GM19452 (cell line): Measurements from ENCODE around the gene RHBDL3.

Source experiments
- ATAC-seq: cut with Tn5 transposase; IDR thresholded peaks from one replicate; pipeline ENCODE4 v1.9.1; 2021; ENCODE audit not compliant: unreplicated experiment

RHBDL3 gene

GRCh38 chr17:32266389-32267301 is 1.0 kb downstream of the RHBDL3 start:
- ATAC-seq: no peak

DNA sequence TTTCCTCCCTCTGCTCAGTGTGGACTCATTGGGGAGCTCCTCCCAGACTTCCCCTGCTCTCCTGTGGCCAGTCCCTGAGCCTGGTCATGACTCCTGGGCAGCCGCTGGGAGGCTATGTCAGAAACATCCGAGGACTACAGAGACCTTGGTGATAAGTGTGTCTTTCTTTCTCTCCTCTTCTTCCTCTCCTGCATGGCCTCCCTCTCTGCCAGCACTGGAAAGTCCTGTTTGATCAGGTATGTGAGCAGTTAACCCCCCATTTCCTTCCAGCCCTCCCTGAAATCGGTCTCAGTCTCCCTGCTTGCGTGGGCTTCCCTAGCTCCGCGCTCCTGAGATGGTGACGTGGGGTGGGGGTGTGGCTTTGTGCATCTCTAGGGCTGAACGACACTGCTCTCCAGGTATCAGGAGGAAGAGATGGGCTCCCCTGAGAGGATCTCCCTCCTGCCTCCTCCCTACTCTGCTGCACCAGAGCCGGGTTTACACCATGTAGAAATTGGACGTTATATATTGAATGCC is 2.1 kb downstream of the RHBDL3 start:
- no peak for ATAC-seq

GRCh38 chr17:32268734-32269288 is 3.2 kb downstream of the RHBDL3 start:
- no peak for ATAC-seq

DNA sequence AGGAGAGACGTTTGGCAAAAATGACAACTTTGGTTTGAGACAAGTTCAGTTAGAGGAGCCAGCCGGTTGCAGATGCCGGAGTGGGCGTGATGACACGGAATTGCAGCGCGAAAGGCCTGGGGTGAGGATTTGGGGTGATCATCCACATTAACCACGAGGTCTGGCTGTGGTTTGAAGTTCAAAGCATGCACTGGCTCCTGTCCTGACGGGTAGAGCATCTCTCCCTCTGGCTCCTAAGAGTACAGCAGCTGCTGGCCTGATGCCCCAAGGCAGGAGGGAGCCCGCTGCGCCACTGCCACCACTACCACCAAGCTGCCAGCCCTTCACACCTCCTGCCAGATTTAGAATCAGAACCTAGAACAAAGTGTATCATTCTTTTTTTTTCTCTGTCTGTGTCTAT is 3.7 kb downstream of the RHBDL3 start:
- no peak for ATAC-seq

- no peak for ATAC-seq
Observed at GRCh38 chr17:32271844-32272243, 6.2 kb downstream of the RHBDL3 start.

DNA sequence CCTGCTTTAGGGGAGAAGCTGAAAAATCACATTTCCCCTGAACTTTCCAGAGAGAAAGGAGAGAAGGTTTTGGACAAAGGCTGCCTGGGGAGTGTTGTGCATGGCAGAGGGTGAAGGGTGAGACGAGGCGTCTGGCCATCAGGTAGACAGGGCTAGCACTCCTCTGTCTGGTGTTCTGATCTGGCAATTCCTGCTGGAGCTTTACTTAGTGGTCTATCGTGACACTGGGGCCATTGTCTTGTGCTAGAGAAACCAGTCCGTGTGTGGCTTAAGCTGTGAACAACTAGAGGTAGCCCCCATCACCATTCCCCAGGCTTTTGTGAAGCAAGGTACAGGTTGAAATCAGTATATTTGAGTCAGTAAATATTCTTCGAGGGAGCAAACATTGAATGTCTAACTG is 8.5 kb downstream of the RHBDL3 start:
- no peak for ATAC-seq

- ATAC-seq: no peak
Observed at GRCh38 chr17:32274643-32275042, 9.0 kb downstream of the RHBDL3 start.

- no peak for ATAC-seq
Observed at GRCh38 chr17:32275060-32276042, 9.7 kb downstream of the RHBDL3 start.

DNA sequence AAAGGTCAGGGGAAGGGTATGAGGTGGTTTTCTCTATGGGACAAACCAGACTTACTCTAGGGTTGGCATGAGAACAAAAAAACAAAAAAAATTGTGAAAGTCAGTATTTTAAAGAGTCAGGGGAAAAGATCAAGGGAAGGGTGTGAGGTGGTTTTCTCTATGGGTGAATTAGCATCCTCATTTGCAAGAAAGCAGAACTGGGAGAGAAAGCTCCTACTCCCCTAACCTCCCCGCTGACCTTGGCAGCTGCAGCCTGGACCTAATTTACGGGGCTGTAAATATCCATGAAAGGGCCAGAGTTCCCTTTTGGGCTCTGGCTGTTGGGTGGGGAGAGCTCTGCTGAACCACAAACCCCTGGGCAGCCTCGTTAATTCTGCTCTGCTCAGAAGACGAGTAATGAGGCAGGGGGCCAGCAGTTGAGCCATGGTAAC is 10.6 kb downstream of the RHBDL3 start:
- ATAC-seq: no peak

DNA sequence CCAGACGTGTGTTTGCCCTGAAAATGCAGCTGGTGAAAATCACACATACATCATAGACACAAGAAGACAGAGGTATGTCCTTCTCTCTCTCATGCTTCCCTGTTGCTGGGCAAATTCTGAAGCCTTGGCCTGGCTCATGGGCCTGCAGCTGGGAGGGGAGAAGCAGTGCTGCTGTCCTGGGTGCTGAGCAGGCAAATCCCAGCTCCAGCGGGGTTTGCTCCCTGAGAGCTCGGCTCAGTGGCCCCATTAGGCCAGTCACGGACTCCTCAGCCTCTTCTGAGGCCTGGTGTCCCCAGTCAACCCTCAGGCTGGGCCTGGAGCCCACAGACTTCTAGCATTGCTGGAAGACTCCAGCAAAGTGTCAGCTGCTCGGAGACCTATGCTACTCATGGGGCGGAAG is 11.7 kb downstream of the RHBDL3 start:
- ATAC-seq: no peak

DNA sequence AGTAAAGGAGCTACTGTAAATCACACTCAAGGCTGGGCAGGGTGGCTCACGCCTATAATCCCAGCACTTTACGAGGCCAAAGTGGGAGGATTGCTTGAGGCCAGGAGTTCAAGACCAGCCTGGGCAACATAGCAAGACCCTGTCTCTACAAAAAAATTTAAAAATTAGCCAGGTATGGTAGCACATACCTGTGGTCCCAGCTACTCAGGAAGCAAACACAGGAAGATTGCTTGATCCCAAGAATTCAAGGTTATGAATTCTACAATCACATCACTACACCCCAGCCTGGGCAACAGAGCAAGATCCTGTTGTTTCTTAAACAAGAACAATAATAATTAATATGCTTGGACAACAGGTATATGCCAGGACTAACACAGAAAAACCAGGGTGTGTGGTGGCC is 13.2 kb downstream of the RHBDL3 start:
- ATAC-seq: no peak

DNA sequence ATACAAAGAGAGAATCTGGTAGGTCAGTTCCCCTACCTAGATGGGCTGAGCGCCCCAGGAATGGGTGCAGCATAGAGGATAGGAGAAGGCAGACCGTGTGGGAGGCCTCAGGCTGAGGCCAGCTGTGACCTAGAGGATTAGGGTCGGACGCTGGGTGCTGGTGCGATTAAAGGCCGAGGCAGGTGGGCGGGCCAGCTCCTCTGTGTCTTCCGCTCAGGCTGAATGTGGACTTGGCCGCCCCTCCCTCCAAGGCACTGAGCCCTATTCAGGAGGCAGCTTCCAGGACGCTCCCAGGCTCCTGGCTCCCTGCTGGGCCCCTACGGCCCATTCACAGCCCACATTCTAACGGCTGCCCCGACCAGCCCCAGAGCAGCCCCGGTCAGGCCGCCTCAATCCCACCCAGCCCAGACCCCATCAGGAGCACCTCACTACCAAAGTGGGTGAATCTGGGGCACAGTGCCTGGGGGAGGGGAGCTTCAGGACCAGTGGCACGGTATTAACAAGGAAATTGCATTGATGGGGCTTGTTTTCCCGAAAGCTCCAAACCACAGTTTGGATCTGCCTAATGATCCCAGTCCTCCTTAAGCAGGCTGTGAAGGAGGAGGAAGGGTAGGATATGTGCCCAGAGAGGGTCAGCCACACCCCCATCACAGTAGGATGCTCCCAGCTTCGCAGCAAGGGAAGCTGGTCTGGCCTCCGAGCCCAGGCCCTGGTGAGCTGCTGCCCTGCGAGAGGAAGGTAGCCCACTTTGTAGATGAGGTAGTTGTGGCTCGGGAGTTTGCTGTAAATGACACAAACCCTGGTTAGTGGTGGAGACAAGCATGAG is 14.5 kb downstream of the RHBDL3 start:
- no peak for ATAC-seq

DNA sequence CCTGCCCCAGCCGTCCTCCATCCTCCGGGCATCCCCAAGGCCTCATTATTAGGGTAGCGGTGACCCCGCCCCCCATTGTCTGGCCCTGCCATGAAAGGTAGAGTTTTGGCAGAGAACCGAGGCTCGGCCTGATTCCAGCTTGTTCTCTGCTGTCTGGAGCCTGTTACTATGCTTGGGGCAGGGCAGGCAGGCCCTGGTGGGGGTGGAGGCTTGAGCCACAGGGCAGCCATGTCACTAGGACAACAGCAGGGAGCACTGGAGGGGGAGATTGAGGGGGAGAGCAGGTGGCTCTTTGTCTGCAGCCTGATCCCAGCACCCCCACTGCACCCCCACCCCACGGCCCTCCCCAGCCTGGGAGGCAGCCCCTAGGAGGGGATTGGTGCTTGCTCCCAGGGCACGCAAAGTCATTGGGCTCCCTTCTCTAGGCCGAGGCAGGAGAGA is 15.4 kb downstream of the RHBDL3 start:
- no peak for ATAC-seq

DNA sequence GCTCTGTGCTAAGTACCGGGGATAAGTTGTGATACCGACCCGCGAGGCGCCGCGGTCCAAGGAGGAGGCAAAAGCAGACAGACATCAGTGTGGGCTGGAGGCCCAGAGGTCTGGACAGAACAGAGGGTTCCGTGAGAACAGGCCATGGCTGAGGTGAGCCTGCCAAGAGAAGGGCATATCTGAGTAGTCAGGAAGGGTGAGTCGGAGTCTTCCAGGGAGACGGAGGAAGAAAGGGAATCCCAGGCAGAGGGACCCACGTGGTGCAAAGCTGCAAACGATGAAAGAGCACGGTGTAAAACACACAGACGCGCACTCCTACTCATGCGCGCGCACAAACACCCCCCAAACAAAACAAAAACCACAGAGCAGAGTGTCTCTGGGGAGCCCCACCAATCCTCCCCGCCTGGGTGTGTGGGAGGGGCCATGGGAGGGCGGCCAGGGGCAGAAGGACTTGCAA is 18.1 kb downstream of the RHBDL3 start:
- ATAC-seq: no peak

- ATAC-seq: no peak
Observed at GRCh38 chr17:32285306-32285705, 19.7 kb downstream of the RHBDL3 start.

GRCh38 chr17:32285746-32286517 is 20.3 kb downstream of the RHBDL3 start:
- no peak for ATAC-seq

DNA sequence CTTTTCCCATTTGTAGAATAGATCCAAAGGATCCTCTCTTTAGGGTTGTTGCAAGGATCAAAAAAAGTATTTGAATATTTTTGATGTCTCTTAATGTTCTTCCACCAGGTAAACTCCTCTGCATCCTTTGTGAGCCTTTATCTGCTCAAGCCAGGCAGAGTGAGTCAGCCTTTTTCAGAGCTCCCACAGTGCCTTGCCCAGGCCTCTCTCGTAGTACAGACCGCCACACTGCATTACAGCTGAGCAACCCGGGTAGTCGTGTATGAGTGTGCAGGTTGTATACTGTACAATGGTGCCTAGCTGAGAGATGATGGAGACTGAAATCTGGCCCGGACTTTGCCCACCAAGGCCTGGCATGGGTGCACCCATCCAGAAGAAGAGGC is 20.9 kb downstream of the RHBDL3 start:
- ATAC-seq: no peak

DNA sequence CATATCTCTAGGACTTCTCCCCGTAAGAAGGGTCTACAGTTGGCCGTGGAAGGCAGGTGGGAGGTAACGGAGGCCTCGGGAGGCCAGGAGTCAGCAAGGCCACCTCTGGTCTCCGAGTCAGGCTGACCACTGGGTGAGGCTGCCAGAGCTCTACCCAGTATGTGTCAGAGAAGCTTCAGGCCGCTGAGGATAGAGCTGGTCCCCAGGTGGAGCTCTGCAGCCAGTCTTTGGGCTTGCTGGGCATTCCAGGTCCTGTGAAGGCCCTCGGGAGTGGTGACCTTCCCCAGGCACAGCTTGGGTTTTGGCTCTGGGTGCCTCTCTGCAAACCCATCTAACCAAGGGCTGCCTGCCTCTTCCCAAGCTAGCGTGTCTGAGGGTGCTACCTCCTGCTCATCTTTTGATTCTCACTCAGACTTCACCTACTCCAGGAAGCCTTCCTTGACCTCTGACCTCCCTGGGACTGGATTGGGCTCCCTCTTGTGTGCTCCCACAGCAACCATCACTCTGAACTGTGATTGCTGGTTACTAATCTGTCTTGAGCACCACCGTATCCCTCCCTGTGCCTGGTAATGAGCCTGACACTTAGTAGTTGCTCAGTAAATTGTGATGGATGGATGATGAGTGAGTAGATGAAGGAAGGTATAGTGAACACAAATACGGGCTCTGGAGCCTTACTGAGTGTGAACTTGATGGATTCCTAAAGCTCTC is 22.3 kb downstream of the RHBDL3 start:
- ATAC-seq: no peak

- ATAC-seq: no peak
Observed at GRCh38 chr17:32288615-32289014, 23.0 kb downstream of the RHBDL3 start.
